DMS79 treated with DMSO at 0.1 percent for 48 hours (cell line): Measurements from ENCODE around the gene KRTAP22-2.

ENCODE experiments used
- DNase-seq: peaks from one replicate; lab custom pipeline; 2025; lab: John Stamatoyannopoulos, UW

The KRTAP22-2 gene

GRCh38 chr21:30590297-30590696 is at the start of gene KRTAP22-2:
Gene KRTAP22-2, minus strand, starts transcription at chr21:30590397.
- no peak for DNase-seq

- no peak for DNase-seq
These were observed 48.5 kb upstream of the KRTAP22-2 start for GRCh38 chr21:30638686-30639085.

- no peak for DNase-seq
These were observed 44.7 kb upstream of the KRTAP22-2 start, which contains the start of gene KRTAP20-2 for GRCh38 chr21:30634906-30635305. Gene KRTAP20-2, plus strand, starts transcription at chr21:30635206. Its CDS starts 58 bp downstream, at chr21:30635264.

GRCh38 chr21:30629200-30629599 is 39.0 kb upstream of the KRTAP22-2 start:
- no peak for DNase-seq

GRCh38 chr21:30628109-30628508 is 37.9 kb upstream of the KRTAP22-2 start:
- DNase-seq, result no peak

- DNase-seq, result no peak
These were observed 35.4 kb upstream of the KRTAP22-2 start for GRCh38 chr21:30625449-30626165.

- no peak for DNase-seq
These were observed 33.2 kb upstream of the KRTAP22-2 start for GRCh38 chr21:30623362-30623761.

GRCh38 chr21:30620522-30620921 is 30.3 kb upstream of the KRTAP22-2 start, which contains the start of gene KRTAP20-4:
Gene KRTAP20-4, plus strand, starts transcription at chr21:30620627.
- no peak for DNase-seq

GRCh38 chr21:30620080-30620479 is 29.9 kb upstream of the KRTAP22-2 start:
- no peak for DNase-seq

- DNase-seq, result no peak
These were observed 25.9 kb upstream of the KRTAP22-2 start, which contains the start of gene KRTAP20-1 for GRCh38 chr21:30616125-30616524. Gene KRTAP20-1, plus strand, starts transcription at chr21:30616425. Its CDS starts 30 bp downstream, at chr21:30616455.

- DNase-seq, result no peak
These were observed 25.0 kb upstream of the KRTAP22-2 start for GRCh38 chr21:30615199-30615598.

- DNase-seq, result no peak
These were observed 23.6 kb upstream of the KRTAP22-2 start, which contains the start of gene KRTAP6-1 for GRCh38 chr21:30613836-30614235. Gene KRTAP6-1, minus strand, starts transcription at chr21:30613930. Its CDS starts 26 bp downstream, at chr21:30613904.

- DNase-seq, result no peak
These were observed 21.9 kb upstream of the KRTAP22-2 start for GRCh38 chr21:30612132-30612531.

- no peak for DNase-seq
These were observed 15.8 kb upstream of the KRTAP22-2 start for GRCh38 chr21:30605968-30606367.

- no peak for DNase-seq
These were observed 10.6 kb upstream of the KRTAP22-2 start, which contains the start of gene KRTAP22-1 for GRCh38 chr21:30600787-30601186. Gene KRTAP22-1, plus strand, starts transcription at chr21:30601087.

GRCh38 chr21:30598802-30599201 is 8.6 kb upstream of the KRTAP22-2 start, which contains the start of gene KRTAP6-2:
Gene KRTAP6-2, minus strand, starts transcription at chr21:30598902. Its CDS starts 28 bp downstream, at chr21:30598874.
- no peak for DNase-seq

- DNase-seq, result no peak
These were observed 1.9 kb upstream of the KRTAP22-2 start, which contains the start of gene KRTAP6-3 for GRCh38 chr21:30592140-30592539. Gene KRTAP6-3, plus strand, starts transcription at chr21:30592440. Its CDS starts 6 bp downstream, at chr21:30592446.

GRCh38 chr21:30582870-30583269 is 7.3 kb downstream of the KRTAP22-2 start:
- DNase-seq, result no peak

- no peak for DNase-seq
These were observed 10.1 kb downstream of the KRTAP22-2 start for GRCh38 chr21:30580132-30580531.

GRCh38 chr21:30579346-30579745 is 10.9 kb downstream of the KRTAP22-2 start:
- no peak for DNase-seq

- no peak for DNase-seq
These were observed 12.4 kb downstream of the KRTAP22-2 start for GRCh38 chr21:30577766-30578165.

- DNase-seq, result no peak
These were observed 22.6 kb downstream of the KRTAP22-2 start for GRCh38 chr21:30567617-30568016.

GRCh38 chr21:30563630-30564029 is 26.6 kb downstream of the KRTAP22-2 start:
- no peak for DNase-seq
